Measurements from ENCODE around the gene SPAG9.
A peak's percentile ranks its signal among the peaks of the same experiment; 100 is the strongest.
"Not testable (repeated sequence)": the region's sequence is repeated elsewhere in the genome, so short reads cannot be mapped to it uniquely, and the experiment has no call there.

SPAG9 gene

DNA sequence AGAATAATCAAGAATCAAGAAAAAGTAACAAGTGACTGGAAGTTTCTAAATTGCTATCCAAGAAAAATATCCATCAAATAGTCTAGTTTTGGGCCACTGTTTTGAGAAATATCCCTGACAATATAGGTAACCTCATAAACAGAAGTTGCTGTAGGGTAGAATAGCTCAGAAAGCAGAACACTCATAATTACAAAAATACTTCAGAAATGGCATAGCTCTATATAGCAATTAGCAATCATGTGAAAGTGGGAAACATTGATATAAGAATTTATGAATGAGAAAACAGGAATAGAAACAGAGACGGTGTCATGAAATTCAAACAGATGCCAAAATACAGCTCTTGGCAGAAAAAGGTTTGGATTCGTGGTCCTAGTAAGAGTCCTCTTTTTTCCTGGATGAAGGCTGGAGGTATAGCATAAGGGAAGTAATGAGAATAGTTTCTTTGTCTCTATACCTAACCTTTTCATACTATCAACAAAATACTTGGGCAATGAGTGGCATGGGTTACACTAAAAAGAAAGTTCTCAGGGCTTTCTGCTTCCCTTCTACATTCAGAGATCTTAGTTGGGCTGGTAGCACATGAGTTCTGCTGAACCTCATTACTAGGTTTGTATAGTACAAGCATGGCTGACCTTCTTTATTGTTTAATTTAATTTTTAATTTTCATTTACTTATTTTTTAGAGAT lies 33.5 kb downstream of the SPAG9 start:
- DNase-seq (ENCODE audit: low spot score), result no peak
- no peak for FAIRE-seq

DNA sequence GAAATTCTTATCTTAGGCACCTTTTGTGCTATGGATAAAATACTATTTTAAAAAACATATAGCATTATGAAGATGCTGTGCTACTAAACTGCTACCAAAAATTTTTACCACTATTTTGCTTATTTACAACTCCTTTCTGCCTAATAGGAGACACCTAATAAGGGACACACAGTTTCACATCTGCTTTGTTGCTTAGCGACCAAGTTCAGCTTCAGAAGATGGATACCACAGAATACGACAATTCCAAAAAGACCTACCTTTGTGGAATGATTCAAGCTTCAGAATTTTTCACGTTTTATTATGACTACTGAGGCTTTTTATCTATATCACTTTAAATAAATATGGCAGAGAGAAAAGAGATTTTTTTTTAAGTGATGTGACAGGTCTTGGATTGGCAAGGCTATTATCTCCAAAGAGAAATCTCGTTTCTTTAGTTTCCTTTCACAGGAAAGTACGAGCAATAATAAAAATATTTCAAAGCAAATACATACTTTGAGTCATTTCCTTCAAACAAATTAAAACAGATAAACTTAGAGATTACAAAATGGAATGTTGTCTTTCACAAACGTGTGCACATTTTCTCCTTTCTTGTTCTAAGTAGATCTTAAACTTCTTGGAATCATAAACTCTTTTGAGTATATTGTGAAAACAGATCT lies 35.4 kb downstream of the SPAG9 start:
- DNase-seq (ENCODE audit: low spot score), result no peak

GRCh38 chr17:51083981-51084380 lies 36.7 kb downstream of the SPAG9 start:
- DNase-seq (ENCODE audit: low spot score) (no peak), FAIRE-seq (no peak)

More for the DNA sequence above, 35.4 kb downstream of the SPAG9 start:
- FAIRE-seq, result no peak

DNA sequence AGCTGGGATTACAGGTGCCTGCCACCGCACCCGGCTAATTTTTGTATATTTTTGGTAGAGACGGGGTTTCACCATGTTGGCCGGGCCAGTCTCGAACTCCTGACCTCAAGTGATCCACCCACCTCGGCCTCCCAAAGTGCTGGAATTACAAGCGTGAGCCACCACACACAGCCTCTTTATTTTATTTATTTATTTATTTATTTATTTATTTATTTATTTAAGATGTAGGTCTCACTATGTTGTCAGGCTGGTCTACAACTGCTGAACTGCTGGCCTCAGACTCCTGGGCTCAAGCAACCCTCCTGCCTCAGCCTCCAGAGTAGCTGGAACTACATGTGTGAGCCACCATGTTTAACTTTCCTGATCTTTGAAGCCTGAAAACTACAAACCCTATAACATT lies 37.3 kb downstream of the SPAG9 start:
- not testable (repeated sequence) for FAIRE-seq; DNase-seq (ENCODE audit: low spot score)

DNA sequence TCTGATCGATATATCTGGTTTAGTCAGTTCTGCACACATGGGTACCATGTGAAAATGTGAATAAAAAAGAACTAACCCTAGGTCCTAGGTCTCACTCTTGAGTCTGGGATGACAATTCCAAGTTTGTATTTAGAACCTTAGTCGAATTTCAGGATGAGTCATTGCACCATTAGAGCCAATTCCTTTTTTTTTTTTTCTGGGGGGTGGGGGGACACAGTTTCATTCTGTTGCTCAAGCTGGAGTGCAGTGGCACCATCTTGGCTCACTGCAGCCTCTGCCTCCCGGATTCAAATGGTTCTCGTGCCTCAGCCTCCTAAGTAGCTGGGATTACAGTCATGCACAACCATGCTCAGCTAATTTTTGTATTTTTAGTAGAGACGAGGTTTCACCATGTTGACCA lies 41.6 kb downstream of the SPAG9 start:
- FAIRE-seq (no peak), DNase-seq (ENCODE audit: low spot score) (peak; percentile 11)

DNA sequence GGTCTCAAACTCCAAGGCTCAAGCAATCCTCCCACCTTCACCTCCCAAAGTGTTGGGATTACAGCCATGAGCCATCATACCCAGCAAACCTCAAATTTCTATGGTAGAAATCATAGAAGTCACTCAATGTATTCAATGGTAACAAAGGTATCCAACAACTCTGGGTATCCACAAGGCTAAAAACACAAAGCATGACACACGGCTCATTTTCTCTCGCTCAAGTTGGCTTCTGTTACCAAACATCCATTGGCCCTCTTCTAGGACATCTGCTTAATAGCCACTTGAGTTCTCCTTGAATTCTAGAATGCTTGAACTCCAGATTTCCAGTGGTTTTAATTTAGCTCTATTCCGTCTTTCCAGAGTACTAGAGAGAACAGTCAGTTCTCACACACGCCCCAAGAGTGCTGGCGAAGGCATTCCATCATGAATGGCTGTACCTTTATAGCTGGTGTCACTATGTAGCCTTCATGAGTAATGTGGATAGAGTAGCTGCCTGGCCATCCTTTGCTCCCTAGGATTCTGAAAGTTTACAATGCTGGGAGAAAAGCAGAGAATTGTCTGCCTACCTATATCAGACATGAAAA lies 42.6 kb downstream of the SPAG9 start:
- FAIRE-seq, result no peak
- no peak for DNase-seq (ENCODE audit: low spot score)

GRCh38 chr17:51076821-51077220 lies 43.8 kb downstream of the SPAG9 start:
- FAIRE-seq, result no peak
- DNase-seq (ENCODE audit: low spot score), result no peak

DNA sequence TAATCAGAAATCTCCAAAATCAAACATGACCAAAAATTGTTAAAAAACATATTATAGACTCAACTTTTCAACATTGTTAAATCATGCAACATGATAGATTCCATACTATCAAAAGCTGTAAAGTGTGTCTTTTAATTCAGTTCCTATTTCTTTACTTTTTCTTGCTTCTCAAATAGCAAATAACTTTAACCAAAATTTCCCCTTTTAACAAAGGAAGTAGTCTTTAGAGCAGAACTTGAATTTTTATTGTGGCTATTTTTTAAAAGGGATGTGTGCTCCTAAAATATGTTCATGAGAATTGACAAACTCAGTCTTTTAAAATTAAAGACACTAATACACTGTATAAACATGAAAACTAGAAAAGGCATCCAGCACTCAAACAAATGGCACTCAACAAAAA lies 49.1 kb downstream of the SPAG9 start:
- no peak for DNase-seq (ENCODE audit: low spot score)
- FAIRE-seq, result no peak

- FAIRE-seq, result no peak
- no peak for DNase-seq (ENCODE audit: low spot score)
Measured at GRCh38 chr17:51065466-51065865, 55.2 kb downstream of the SPAG9 start.

DNA sequence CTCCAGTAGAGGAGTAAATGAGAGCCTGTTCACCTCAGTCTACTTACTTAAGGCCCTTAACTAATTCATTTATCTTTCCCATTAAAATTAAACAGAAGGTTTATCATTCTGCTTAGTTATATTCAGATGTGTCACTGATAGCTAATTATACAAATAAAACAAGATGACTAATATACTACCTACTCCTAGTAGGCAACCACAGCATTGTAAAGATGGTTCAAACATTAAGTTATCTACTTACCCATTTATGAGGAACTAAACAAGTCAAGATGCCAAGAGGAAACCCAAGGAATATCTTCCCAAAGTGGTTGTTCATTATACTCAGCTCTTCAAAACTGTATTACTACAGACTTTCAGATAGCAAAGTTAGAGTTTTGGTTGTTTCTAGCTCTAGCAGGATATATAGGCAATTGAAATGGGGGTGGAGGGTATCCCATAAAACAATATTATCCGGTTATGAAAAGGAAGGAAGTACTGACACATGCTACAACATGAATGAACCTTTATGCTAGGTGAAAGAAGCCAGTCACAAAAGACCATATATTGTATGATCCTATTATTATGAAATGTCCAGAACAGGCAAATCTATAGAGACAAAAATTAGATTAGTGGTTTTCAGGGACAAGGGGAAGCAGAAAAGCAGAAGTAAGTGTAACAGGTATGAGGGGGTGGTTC lies 56.5 kb downstream of the SPAG9 start:
- DNase-seq (ENCODE audit: low spot score), result no peak
- FAIRE-seq, result no peak

DNA sequence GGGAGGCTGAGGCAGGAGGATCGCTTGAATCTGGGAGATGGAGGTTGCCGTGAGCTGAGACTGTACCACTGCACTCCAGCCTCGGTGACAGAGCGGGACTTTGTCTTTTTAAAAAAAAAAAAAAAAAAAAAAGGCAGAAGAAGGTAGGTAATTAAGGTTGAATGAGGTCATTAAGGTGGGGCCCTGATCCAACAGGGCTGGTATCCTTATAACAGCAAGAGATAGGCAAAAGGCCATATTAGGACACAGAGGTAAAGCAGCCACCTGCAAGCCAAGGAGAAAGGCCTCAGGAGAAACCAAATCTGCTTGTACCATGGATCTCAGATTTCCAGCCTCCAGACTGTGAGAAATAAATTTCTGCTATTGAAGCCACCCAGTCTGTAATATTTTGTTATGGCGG lies 60.3 kb downstream of the SPAG9 start:
- FAIRE-seq (no peak), DNase-seq (ENCODE audit: low spot score) (no peak)

GRCh38 chr17:51059781-51060180 lies 60.9 kb downstream of the SPAG9 start:
- no peak for FAIRE-seq
- DNase-seq (ENCODE audit: low spot score), result peak; percentile 18

- FAIRE-seq (no peak), DNase-seq (ENCODE audit: low spot score) (no peak)
Measured at GRCh38 chr17:51057534-51057933, 63.1 kb downstream of the SPAG9 start.

GRCh38 chr17:51056813-51057510 lies 63.7 kb downstream of the SPAG9 start:
- peak; percentile 46 for DNase-seq (ENCODE audit: low spot score)
- FAIRE-seq, result no peak

GRCh38 chr17:51054748-51055147 lies 65.9 kb downstream of the SPAG9 start:
- DNase-seq (ENCODE audit: low spot score), result no peak
- no peak for FAIRE-seq

DNA sequence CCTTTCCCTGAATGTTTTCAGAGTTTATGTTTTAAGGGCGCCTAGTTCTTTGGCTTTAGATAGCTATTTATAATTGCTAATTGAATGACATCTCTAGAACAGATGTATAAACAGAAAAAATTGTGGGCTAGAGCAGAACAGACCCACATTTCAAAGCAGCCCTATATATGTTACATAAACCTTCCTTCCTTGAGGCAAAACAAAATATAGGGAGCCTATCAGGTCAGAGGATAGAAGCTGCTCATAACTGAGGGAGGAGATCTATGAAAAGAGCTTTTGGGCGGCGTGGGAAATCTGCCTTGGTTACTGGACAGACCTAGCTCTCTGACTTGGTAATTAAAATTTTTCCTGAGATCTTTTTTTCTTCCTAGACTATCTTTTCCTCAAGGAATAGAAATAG lies 68.4 kb downstream of the SPAG9 start:
- no peak for DNase-seq (ENCODE audit: low spot score)
- FAIRE-seq, result no peak

DNA sequence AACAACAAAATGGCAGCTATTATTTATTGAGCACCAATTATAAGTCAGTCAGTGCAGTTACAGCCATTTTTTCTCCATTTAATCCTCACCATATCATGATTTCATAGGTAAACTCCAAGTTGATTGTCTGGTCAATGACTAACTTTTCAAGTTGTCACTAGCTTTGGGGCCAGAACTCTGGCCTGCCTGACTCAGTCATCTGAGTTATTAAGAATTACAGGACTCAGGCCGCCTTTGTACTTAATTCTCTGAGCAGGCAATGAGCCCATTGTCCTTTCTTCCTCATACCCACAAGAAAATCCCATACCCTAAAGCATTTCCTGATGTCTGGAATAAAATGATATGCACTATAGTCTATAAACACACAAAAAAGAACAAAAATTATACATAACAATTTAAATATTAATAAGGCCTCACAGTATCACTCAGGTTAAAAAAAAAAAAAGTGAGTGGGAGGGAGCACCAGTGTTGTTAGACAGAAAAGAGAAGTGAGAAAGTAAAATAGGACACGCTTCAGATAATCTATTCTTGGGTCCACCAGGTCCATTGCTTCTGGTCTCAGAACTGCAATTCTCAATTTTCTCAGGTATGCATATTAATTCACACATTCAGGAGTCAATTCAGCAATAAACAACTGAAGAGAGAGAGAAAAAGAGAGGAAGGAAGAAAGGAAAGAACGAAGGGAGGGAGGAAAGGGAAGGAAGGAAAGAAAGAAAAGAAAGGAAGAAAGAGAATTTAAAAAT lies 70.2 kb downstream of the SPAG9 start:
- FAIRE-seq (no peak), DNase-seq (ENCODE audit: low spot score) (no peak)

- no peak for FAIRE-seq
- no peak for DNase-seq (ENCODE audit: low spot score)
Measured at GRCh38 chr17:51046514-51047384, 73.9 kb downstream of the SPAG9 start.

DNA sequence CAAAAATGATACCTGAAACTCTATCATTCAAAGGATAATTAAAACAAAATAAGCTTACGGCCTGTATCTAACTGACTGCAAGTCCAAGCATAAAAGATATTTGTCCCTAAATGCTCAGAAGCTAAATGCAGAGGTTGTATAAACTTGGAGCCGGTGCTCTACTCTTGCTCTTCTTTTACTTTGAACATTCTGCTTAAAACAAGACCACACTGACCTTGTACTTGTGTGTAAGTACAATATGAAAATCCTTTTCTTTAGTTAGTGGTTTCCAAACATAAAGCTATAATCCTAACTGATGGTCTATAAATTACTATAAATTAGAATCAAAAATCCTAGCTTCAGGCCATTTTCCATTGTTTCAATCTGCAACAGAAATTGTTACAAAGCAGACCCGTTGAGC lies 74.6 kb downstream of the SPAG9 start:
- no peak for FAIRE-seq

GRCh38 chr17:51045621-51046020 lies 75.0 kb downstream of the SPAG9 start:
- FAIRE-seq (no peak), DNase-seq (ENCODE audit: low spot score) (no peak)

More for the DNA sequence above, 74.6 kb downstream of the SPAG9 start:
- DNase-seq (ENCODE audit: low spot score), result no peak

All from urothelium cell line (cell line).